Lower leg skin (tissue), 4 donors: ENCODE data around the gene SGMS2. TPM values are rescaled to one million over a fixed set of nuclear protein-coding genes. Genes with fewer than 3 reads are reported as not detected.

Source experiments
- DNase-seq, 2 donors: peaks; one replicate each; pipeline ENCODE4 v3.0.0-alpha.2; 2019; ENCODE audit warnings: low spot score in 2 of 2
- H3K4me3 ChIP-seq: fragments of 200-600 bp; sonication (generic); 2 replicates; pipeline ENCODE4 v1.5.1; 2017; ENCODE audit warnings: mild to moderate bottlenecking, low read depth; ENCODE audit not compliant: poor library complexity, severe bottlenecking
- CTCF ChIP-seq, 3 donors: fragments of 450-650 bp; IDR thresholded peaks; one replicate each; pipeline ENCODE4 v1.5.1; 2016; ENCODE audit warnings: antibody characterized with exemption in 3 of 3, mild to moderate bottlenecking in 3 of 3, moderate library complexity in 2 of 3
- POLR2A ChIP-seq, 2 donors: fragments of 450-650 bp; IDR thresholded peaks; one replicate each; pipeline ENCODE4 v1.6.1; 2016 to 2017; ENCODE audit warnings: antibody characterized with exemption in 2 of 2, mild to moderate bottlenecking in 1 of 2, moderate library complexity in 1 of 2
- WGBS, 2 donors: methylation state at CpG; one replicate each; pipeline ENCODE4 v1.1.5; 2018; 5-methylcytosine and 5-hydroxymethylcytosine counted together
- intact Hi-C: fragments of 100-400 bp; cut with DNase I; formaldehyde crosslinking; loops from one replicate; pipeline ENCODE4 v1.15.0; 2023; ENCODE audit warnings: low total_unique reads
- total RNA-seq, 4 donors: library from RNA; depleted of rRNA; stranded (reverse); fragments of >200 nt; gene quantifications; one replicate each; pipeline ENCODE4 v1.1.0, GENCODE V29; 2016

SGMS2 gene
- total RNA-seq, 4 donors from 2014 or later = 38.7 to 81.5 (median 55.9) TPM

- intact Hi-C loops = no loop called here
- no peak overlapping the region for H3K4me3 ChIP-seq
- DNase-seq = no peak
- TF ChIP-seq CTCF (IDR thresholded peaks at IDR 0.05) = no peak
- WGBS, 2 donors = 86 to 87% methylated on average over 3 of the region's 3 CpGs
Measured at GRCh38 chr4:107818301-107818910, 6.3 kb upstream of the SGMS2 start.

- DNase-seq = no peak
- peak overlapping the region; percentile 74 for H3K4me3 ChIP-seq
- no peak for TF ChIP-seq CTCF (IDR thresholded peaks at IDR 0.05)
- TF ChIP-seq POLR2A (IDR thresholded peaks at IDR 0.05) = no peak
- WGBS, 2 donors = 46 to 47% methylated on average over 11 of the region's 11 CpGs
- intact Hi-C loops = loop anchor here (1.0 kb wide), 1 partner anchor 22 kb away; no protein-coding TSS in a partner anchor
Measured at GRCh38 chr4:107823870-107824349, 822 bp upstream of the SGMS2 start.

- intact Hi-C loops = no loop called here
- H3K4me3 ChIP-seq = peak overlapping the region; percentile 74
- TF ChIP-seq POLR2A (IDR thresholded peaks at IDR 0.05) (no peak), CTCF (IDR thresholded peaks at IDR 0.05) (no peak)
- 1 to 2% methylated on average over 23 to 39 of the region's 39 CpGs for WGBS, 2 donors
- DNase-seq = peak in 1 of 2 donors; percentile 90
Measured at GRCh38 chr4:107825072-107825824, 516 bp downstream of the SGMS2 start.

DNA sequence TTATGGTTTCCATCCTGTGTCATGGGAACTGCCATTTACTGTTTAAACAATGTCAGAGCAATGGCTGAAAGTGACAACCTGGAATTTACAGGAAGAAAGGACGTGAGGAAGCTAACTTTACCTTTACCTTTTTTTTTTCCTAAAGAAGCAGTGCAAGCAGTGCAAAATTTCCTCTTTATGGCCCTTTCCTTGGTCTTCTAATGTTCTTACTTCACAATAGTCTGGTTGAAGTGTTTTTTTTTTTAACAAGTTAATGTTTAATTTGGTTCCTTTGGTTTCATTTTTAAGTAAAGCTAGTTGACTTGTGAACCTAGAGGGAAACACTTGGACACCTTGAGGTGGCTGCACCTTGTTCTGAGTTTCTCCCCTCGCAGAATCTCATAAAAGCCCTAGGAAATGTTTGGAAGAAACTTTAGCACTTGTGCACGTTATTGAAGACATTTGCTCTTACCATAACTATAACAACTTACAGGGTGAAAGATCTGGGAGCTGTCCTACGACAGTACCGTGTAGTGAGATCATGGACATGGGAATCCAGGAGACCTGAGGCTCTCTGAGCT lies 1.8 kb downstream of the SGMS2 start:
- H3K4me3 ChIP-seq = no peak overlapping the region
- DNase-seq = no peak
- no peak for TF ChIP-seq POLR2A (IDR thresholded peaks at IDR 0.05)
- TF ChIP-seq CTCF (IDR thresholded peaks at IDR 0.05) = no peak
- 51 to 62% methylated on average over 5 of the region's 5 CpGs for WGBS, 2 donors
- intact Hi-C loops = no loop called here

DNA sequence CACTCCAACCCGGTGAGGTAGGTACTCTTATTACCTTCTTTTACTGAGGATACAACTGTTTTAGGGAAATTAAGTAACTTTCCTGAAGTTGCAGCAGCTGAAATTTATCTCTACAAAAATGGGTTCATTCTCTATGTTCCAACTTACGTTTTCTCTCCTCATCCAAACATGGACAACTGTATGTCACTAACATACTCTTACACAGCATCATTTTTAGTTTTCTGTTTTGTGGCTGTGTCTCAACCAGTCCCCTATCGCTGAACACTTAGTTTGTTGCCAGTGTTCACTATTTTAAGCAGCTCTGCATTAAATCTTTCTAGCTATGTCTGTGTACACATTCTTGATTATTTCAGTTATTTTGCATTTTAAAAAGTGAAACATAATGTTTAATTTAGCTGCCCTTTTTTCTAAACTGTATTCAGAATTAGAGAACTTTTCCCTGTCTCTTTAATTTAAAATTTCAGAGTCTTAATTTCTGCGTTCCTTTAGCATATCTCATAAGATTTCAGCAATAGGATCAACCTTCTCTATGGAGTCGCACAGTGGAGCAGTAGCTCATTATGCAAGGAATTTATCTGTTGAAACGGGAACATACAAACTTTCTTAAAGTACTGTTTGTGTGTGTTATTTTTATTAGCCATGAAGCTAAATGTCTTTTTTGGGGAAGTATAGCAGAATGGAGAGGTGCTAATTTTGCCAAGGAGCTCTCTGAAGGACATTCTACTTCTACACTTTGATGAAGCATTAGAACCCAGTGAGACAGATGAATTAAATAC lies 3.8 kb downstream of the SGMS2 start:
- intact Hi-C loops = no loop called here
- no peak for DNase-seq
- H3K4me3 ChIP-seq = no peak overlapping the region
- WGBS, 2 donors = 82 to 85% methylated on average over 6 of the region's 6 CpGs
- TF ChIP-seq CTCF (IDR thresholded peaks at IDR 0.05) = no peak
- TF ChIP-seq POLR2A (IDR thresholded peaks at IDR 0.05) = no peak
